ENCODE measurements around the gene CNIH3.

CNIH3 gene

DNA sequence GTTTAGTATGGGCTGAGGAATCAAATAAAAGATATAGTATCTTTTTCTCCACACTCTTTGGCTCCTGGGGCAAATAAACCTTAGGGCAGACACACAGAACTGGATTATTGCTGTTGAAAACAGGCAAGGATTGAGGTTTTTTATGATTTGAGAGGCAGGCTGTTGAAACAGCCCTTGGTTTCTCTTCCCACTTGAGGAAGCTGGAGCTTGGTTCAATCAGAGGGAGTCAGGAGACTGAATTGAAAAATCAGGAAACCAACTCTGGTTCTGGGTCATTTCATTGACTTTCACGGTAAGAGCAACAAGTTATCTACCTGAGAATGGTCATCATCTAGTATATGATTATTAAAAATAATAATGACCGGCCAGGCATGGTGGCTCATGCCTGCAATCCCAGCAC, 108.4 kb downstream of the CNIH3 start:
- TF ChIP-seq, protein P1, sequence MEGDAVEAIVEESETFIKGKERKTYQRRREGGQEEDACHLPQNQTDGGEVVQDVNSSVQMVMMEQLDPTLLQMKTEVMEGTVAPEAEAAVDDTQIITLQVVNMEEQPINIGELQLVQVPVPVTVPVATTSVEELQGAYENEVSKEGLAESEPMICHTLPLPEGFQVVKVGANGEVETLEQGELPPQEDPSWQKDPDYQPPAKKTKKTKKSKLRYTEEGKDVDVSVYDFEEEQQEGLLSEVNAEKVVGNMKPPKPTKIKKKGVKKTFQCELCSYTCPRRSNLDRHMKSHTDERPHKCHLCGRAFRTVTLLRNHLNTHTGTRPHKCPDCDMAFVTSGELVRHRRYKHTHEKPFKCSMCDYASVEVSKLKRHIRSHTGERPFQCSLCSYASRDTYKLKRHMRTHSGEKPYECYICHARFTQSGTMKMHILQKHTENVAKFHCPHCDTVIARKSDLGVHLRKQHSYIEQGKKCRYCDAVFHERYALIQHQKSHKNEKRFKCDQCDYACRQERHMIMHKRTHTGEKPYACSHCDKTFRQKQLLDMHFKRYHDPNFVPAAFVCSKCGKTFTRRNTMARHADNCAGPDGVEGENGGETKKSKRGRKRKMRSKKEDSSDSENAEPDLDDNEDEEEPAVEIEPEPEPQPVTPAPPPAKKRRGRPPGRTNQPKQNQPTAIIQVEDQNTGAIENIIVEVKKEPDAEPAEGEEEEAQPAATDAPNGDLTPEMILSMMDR (IDR thresholded peaks at IDR 0.05; ENCODE audit: insufficient read depth, low read length, missing control alignments), result no peak
- ChIA-PET POLR2A (no interaction called here), CTCF (interaction anchor here (0.8 to 1.5 kb wide), 2 partner anchors 12 to 211 kb away, joined by 3 read pairs; no protein-coding TSS in a partner anchor)
- H3K4me3 ChIP-seq (ENCODE audit: low read depth, low read length), result no peak overlapping the region
- no peak for DNase-seq (ENCODE audit: low read depth, low spot score)

DNA sequence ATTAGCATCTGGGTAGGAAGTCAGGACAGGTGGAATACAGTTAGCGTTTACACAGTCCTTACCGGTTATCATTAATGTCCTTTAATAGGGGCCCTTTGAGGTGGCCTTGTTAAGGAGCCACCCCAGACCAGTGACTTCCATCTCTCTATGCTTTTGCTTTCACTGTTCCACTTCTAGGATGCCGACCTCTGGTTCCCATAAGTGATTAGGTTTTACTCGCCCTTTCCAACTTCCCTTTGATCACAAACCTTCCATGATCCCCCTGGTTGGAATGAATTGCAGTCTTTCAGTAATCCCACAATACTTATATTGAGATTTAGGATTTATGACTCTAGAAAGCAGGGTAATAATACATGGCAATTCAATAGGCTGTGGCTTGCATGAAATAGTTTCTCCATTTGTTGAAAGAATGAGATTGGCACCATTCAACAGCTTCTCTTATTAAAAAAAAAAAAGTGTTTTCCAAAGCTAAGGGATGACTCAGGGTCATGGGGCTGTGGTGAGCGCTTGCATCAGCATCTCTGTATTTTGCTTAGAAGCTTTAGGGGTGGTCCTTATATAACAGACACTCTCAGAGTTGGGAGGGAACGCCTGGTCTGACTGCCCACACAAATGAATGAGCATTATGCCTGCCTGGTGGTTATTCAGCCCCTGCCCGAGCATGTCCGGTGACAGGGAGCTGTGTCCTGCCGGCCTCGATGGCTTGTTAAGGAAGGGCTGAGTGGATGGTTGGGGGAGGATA, 110.5 kb downstream of the CNIH3 start:
- H3K4me3 ChIP-seq (ENCODE audit: low read depth, low read length), result no peak overlapping the region
- TF ChIP-seq, protein P1 (IDR thresholded peaks at IDR 0.05; ENCODE audit: insufficient read depth, low read length, missing control alignments), result no peak
- ChIA-PET CTCF (interaction anchor here (1.0 to 2.6 kb wide), 3 partner anchors 9 to 213 kb away, joined by 3 to 12 read pairs (median 4); no protein-coding TSS in a partner anchor), POLR2A (interaction anchor here (0.5 to 1.1 kb wide), 6 partner anchors 11 to 543 kb away, joined by 3 to 6 read pairs (median 4); partner anchors contain the start of gene DEGS1)
- peak; percentile 81 for DNase-seq (ENCODE audit: low read depth, low spot score)

DNA sequence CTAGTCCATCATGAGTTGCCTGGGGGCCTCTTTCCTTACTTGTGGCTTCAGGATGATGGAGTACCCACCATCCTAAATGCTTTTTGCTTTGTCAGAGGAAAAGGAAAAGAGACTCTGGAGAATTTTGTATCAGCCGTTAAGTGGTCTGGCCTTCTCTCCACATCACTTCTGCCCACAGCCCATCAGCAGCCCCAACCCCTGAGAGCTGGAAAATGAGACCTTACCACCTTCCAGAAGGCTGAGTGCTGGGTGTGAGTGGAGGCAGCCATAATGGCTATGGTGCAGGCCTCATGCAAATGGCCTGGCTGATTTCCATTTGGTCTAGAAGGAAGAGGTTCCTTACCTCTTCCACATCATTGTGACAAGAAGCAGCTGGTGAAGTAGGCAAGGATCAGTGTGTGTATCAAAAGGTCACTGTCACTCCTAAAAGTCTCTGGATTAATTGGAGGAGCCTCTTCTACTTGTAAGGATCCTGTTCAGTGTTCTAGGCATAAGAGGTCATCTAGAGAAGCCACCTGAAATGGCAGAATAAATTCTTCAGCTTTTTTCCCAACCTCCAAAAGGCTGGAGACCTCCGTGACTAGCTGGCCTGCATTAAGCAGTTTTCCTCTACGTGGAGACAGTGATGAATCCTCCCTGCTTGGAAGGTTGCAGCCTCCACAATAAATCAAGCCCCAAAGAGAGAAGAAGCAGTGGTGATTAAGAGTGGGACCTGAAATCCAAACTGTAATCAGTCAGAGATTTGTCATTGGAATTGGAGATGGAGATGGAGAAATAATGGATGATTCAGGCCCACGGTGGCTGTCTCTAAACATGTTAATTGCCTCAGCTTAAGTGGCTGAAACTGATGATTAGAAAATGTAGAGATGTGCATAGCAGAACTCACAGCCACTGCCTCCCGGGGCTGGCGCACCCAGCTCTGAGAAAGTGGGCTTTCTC, 111.5 kb downstream of the CNIH3 start:
- DNase-seq (ENCODE audit: low read depth, low spot score), result no peak
- ChIA-PET POLR2A (interaction anchor here (0.6 to 1.3 kb wide), 6 partner anchors 10 to 215 kb away, joined by 3 to 6 read pairs (median 4); no protein-coding TSS in a partner anchor), CTCF (interaction anchor here (0.8 to 2.6 kb wide), 4 partner anchors 8 to 214 kb away, joined by 3 to 12 read pairs (median 4); no protein-coding TSS in a partner anchor)
- no peak overlapping the region for H3K4me3 ChIP-seq (ENCODE audit: low read depth, low read length)
- TF ChIP-seq, protein P1 (IDR thresholded peaks at IDR 0.05; ENCODE audit: insufficient read depth, low read length, missing control alignments), result no peak

DNA sequence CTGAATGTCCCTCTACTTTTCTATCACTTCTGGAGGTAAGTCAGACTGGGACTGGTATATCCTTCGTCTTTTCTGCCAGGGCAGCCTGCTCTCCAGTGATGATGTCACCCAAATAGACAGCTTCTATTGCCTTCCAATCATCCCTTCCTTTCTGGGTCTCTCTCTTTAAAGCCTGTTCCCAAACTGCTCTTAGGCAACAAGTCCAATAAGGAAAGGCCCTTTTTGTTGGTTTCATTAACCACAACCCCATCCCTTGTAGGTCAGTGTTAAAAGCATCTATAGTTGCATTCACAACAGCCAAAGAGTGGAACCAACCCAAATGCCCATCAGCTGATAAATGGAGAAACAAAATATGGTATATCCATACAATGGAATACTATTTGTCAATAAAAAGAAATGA, 114.4 kb downstream of the CNIH3 start:
- TF ChIP-seq, protein P1 (IDR thresholded peaks at IDR 0.05; ENCODE audit: insufficient read depth, low read length, missing control alignments), result no peak
- POLR2A ChIA-PET, result no interaction called here
- CTCF ChIA-PET, result no interaction called here
- no peak for DNase-seq (ENCODE audit: low read depth, low spot score)
- no peak overlapping the region for H3K4me3 ChIP-seq (ENCODE audit: low read depth, low read length)

DNA sequence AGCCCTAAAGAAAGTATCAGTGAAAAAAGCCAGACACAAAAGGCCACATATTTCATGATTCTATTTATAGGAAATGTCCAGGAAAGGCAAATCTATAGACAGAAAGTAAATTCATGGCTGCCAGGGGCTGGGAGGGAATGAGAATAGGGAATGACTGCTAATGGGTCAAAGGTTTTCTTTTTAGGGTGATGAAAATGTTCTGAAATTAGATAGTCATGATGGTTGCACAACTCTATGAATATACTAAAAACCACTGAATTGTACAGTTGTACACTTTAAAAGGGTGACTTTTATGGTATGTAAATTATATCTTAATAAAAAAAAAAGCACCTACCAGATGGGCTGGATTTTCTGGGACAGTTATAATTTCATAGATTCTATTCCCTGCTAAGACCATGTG, 114.8 kb downstream of the CNIH3 start:
- TF ChIP-seq, protein P1 (IDR thresholded peaks at IDR 0.05; ENCODE audit: insufficient read depth, low read length, missing control alignments), result no peak
- POLR2A ChIA-PET, result no interaction called here
- DNase-seq (ENCODE audit: low read depth, low spot score), result no peak
- CTCF ChIA-PET, result no interaction called here
- no peak overlapping the region for H3K4me3 ChIP-seq (ENCODE audit: low read depth, low read length)
